HG03139 (cell line): Measurements from ENCODE around the gene ASGR2.
"Not testable (repeated sequence)": the region's sequence is repeated elsewhere in the genome, so short reads cannot be mapped to it uniquely, and the experiment has no call there.

Experiments used
- ATAC-seq: cut with Tn5 transposase; IDR thresholded peaks from one replicate; pipeline ENCODE4 v1.9.1; 2021; ENCODE audit not compliant: unreplicated experiment

The ASGR2 gene

GRCh38 chr17:7126386-7126785 lies 11.8 kb upstream of the ASGR2 start:
- not testable (repeated sequence) for ATAC-seq

GRCh38 chr17:7124923-7125322 lies 10.3 kb upstream of the ASGR2 start:
- ATAC-seq: no peak

DNA sequence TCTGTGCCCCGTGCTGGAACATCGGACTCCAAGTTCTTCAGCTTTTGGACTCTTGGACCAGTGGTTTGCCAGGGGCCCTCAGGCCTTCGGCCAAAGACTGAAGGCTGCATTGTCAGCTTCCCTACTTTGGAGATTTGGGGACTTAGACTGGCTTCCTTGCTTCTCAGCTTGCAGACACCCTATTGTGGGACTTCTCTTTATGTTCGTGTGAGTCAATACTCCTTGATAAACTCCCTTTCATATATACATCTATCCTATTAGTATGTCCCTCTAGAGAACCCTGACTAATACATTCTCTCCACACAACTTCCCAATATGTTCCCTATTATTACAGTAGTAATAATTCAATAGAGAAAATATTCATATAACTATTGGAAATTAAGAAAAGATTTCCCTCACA lies 9.2 kb upstream of the ASGR2 start:
- no peak for ATAC-seq

DNA sequence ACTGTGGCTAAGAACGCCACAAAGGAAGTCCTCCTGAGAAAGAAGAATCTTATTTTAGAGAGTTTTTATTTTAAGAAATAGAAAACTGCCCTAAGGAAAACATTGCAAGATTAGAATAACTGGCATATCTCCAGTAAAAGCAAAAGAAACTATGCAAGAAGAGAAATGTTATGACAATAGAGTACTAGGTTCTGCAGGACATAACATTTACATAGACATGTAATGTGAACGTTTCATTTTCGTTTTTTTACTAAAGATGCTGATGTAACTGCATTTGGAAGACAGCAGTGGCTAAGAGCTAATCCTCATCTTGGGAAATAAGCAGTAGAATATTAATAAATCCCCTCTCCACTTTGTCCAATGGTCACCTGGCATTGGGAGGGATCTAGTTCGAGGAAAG lies 7.8 kb upstream of the ASGR2 start:
- ATAC-seq: no peak

DNA sequence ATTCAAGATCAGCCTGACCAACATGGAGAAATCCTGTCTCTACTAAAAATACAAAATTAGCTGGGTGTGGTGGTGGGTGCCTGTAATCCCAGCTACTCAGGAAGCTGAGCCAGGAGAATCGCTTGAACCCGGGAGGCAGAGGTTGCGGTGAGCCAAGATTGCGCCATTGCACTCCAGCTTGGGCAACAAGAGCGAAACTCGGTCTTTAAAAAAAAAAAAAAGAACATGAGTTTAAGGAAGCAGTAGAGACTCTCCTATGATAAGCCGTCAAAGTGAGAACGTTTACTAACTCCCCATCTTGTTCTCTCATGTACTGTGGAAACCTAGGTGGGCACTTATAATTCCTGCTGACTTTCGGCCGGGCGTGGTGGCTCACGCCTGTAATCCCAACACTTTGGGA lies 6.0 kb upstream of the ASGR2 start:
- ATAC-seq: not testable (repeated sequence)

GRCh38 chr17:7120123-7120522 lies 5.5 kb upstream of the ASGR2 start:
- no peak for ATAC-seq

DNA sequence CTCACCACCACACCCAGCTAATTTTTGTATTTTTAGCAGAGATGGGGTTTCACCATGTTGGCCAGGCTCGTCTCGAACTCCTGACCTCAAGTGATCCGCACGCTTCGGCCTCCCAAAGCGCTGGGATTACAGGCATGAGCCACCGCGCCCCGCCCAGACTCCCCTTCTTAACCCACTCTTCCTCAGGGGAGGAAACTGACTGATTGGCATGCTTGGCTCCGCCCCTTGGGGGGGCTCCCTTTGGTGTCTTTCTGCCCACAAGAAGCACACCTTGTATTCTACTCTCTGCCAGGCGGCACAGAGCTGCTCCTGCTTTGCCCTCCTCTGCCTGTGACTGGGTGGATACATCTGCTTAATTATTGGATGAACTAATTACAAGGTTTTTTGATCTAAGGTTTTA lies 4.7 kb upstream of the ASGR2 start:
- ATAC-seq: no peak

- ATAC-seq: no peak
Observed at GRCh38 chr17:7114875-7115614, 423 bp upstream of the ASGR2 start.

- no peak for ATAC-seq
Observed at GRCh38 chr17:7113273-7114071, 1.1 kb downstream of the ASGR2 start.

GRCh38 chr17:7112510-7113108 lies 2.0 kb downstream of the ASGR2 start:
- no peak for ATAC-seq

GRCh38 chr17:7111784-7112509 lies 2.7 kb downstream of the ASGR2 start:
- ATAC-seq: no peak

- ATAC-seq: no peak
Observed at GRCh38 chr17:7110617-7111306, 3.9 kb downstream of the ASGR2 start.

- no peak for ATAC-seq
Observed at GRCh38 chr17:7109461-7110322, 4.9 kb downstream of the ASGR2 start.

GRCh38 chr17:7108981-7109380 lies 5.6 kb downstream of the ASGR2 start:
- ATAC-seq: no peak

DNA sequence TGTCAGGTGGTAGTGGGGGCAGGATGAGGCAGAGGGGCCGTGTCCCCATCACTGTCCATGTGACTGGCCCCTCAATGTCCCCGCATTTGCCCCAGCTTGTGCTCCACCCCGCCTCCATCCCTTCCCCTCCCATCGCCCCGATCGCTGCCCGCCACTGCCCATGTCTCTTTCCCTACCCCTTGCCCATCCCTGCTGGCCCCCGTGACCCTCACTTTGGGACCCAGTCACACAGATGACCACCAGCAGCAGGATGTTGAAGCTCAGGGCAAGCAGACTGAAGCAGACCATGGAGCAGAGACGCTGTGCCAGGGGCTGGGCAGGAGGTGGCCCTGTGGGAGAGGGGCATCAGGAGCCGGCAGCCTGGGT lies 6.1 kb downstream of the ASGR2 start:
- ATAC-seq: no peak

- ATAC-seq: no peak
Observed at GRCh38 chr17:7107795-7108559, 6.6 kb downstream of the ASGR2 start.

DNA sequence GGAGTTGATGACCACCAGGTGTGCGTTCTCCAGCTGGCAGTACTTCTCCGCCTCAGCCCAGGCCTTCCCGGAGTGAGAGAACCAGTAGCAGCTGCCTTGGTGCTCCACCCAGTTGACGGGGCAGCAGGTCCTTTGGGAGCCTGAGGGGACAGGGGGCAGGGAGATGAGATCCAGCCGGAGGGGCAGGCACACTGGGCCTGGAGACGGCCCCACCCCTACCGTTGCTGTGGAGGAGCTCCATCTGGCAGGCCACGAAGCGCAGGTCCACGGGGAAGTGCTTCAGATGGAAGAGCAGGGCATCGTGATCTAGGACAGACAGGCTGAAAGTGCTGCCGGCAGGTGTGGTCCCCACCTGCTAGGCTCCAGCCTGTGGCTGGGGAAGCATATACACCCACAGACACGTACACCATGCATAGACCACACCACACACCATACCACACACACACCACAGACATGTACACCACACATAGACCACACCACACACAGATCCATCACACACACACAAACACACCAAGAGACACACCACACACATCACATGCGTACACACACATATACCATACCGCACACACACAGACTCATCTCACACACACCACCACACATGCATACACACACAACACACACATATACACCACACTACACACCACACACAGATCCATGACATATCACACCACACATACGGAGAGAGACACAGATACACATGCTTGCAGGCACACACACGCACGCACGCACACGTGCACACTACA lies 7.4 kb downstream of the ASGR2 start:
- ATAC-seq: no peak

GRCh38 chr17:7102421-7102820 lies 12.2 kb downstream of the ASGR2 start:
- ATAC-seq: no peak

- no peak for ATAC-seq
Observed at GRCh38 chr17:7101531-7101930, 13.1 kb downstream of the ASGR2 start.
